ENCODE data around the gene C1orf122. TPM values are rescaled to one million over a fixed set of nuclear protein-coding genes. Genes with fewer than 3 reads are reported as not detected.

Gene C1orf122
- total and polyA plus RNA-seq, 10 of the 15 experiments (the other 5 are each of a cell fraction or from before 2014, with no cell fraction given) = 1.6 to 35.8 (median 14.8) TPM

DNA sequence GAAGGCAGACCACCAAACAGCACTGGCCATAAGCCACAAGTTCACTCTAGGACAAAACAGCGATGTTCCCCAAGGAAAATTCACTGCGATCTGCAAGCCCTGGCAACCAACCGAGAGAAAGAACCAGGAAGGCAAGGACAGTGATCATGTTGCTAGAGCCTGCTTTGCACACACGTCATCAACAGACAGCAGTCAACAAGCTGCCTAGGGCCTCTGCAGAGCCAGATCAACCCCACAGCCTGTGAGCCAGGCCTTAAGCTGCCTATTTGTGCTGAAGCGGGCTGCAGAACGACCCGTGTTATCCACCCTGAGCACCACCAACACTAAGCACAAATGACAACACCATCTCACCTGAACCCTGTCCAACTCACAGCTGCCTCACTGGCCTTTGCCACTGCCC lies 6.7 kb downstream of the C1orf122 start (continued):
- no peak for TF ChIP-seq ELK1 (IDR thresholded peaks at IDR 0.05; ENCODE audit: low read depth, low read length)
- no peak for TF ChIP-seq NR2C2 (IDR thresholded peaks at IDR 0.05; ENCODE audit: borderline replicate concordance, control insufficient read depth, insufficient read length, low read depth)

DNA sequence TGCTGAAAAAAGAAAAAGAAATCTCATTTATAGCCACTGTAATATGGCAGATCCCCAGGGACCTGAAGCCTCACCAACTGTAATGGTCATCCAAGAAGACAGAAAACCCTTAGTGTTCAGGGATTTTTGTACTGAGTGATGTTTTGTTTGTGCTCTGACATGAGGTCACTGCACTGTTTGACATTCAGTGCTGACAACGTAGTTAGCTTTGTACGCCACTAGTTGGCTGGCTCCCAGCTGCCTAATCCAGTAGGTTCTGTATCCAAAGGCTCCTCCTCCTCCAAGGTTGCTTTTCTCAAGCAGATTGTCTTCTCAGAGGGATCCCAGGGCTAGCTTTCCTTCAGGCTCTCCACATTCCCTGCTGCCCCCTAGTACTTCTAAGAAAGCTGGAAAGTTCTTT lies 9.9 kb downstream of the C1orf122 start:
- Histone ChIP-seq H3K9me3 (replicated peaks; ENCODE audit: control insufficient read depth, insufficient read depth, low read length) (no peaks in the 10 kb centered on the region), H3K9ac (ENCODE audit: control insufficient read depth, insufficient read depth, low read length) (no peak overlapping the region), H3K4me3 (no peak overlapping the region), H3K36me3 (ENCODE audit: control insufficient read depth in 2 of 2, insufficient read depth in 2 of 2, low read length in 1 of 2) (peaks cover 20 to 21% of the 10 kb centered on the region in 2 experiments), H3K4me2 (ENCODE audit: control insufficient read depth, insufficient read depth) (no peak overlapping the region), H3K4me1 (ENCODE audit: control insufficient read depth, insufficient read depth, low read length) (peaks cover 7% of the 10 kb centered on the region; the same call in 1 of the 2 replicates), H3K27ac (ENCODE audit: control insufficient read depth, insufficient read depth) (no peak overlapping the region), H4K20me1 (ENCODE audit: control insufficient read depth, insufficient read depth) (no peaks in the 10 kb centered on the region), H2AFZ (ENCODE audit: control insufficient read depth, low read depth, low read length) (no peak overlapping the region), H3K27me3 (replicated peaks in 1 of 2; ENCODE audit: control insufficient read depth in 2 of 2, insufficient read depth in 2 of 2, low read length in 1 of 2) (no peaks in the 10 kb centered on the region), H3K79me2 (ENCODE audit: control insufficient read depth, insufficient read depth, low read length) (no peaks in the 10 kb centered on the region)
- BruUV-seq (replicated peaks) = no TSS peak
- ChIA-PET POLR2A (interaction anchor here (1.4 kb wide), 1 partner anchor 42 kb away, joined by 4 read pairs; the partner anchor contains the start of gene MTF1), SMC1A (ENCODE audit: uncharacterized antibody, unreplicated experiment) (interaction anchor here (0.6 to 1.7 kb wide), 5 partner anchors 9 to 202 kb away, joined by 3 to 4 read pairs (median 3); partner anchors contain the start of genes C1orf122 and YRDC), CTCF (interaction anchor here (1.0 to 4.2 kb wide), 2 partner anchors 42 to 45 kb away, joined by 3 to 9 read pairs; partner anchors contain the start of gene MTF1), RAD21 (ENCODE audit: unreplicated experiment) (interaction anchor here (1.2 kb wide), 1 partner anchor 42 kb away, joined by 3 read pairs; the partner anchor contains the start of gene MTF1)
- in situ Hi-C loops (cut with MboI) (no loop called here), intact Hi-C loops (cut with micrococcal nuclease; ENCODE audit: unreplicated experiment) (no loop called here)
- no peak for ATAC-seq
- no peak for FAIRE-seq
- DNase-seq (ENCODE audit: low read depth, low spot score) = no peak
- 96% methylated on average over 2 of the region's 2 CpGs for WGBS (ENCODE audit: insufficient coverage, insufficient replicate concordance, low lambda C conversion rate, missing lambda C conversion rate)
- TF ChIP-seq ETV6 (conservative IDR thresholded peaks at IDR 0.05 in 1 of 2, IDR thresholded peaks at IDR 0.05 in 1 of 2; ENCODE audit: borderline replicate concordance in 1 of 2, low read depth in 1 of 2) = no peak
- TF ChIP-seq FOXM1 (IDR thresholded peaks at IDR 0.05; ENCODE audit: low read depth, low read length) = no peak
- TF ChIP-seq SREBF2 (IDR thresholded peaks at IDR 0.05; ENCODE audit: low read length) = no peak
- TF ChIP-seq NFIC (IDR thresholded peaks at IDR 0.05; ENCODE audit: low read depth, low read length) = no peak
- TF ChIP-seq ELK1 (IDR thresholded peaks at IDR 0.05; ENCODE audit: low read depth, low read length) = no peak
- TF ChIP-seq HDGF (IDR thresholded peaks at IDR 0.05) = no peak
- no peak for TF ChIP-seq ZNF384 (IDR thresholded peaks at IDR 0.05; ENCODE audit: borderline replicate concordance, low read depth, low read length)
- TF ChIP-seq SIX5 (IDR thresholded peaks at IDR 0.05; ENCODE audit: low read depth, low read length, severe bottlenecking) = no peak
- TF ChIP-seq, protein P1, sequence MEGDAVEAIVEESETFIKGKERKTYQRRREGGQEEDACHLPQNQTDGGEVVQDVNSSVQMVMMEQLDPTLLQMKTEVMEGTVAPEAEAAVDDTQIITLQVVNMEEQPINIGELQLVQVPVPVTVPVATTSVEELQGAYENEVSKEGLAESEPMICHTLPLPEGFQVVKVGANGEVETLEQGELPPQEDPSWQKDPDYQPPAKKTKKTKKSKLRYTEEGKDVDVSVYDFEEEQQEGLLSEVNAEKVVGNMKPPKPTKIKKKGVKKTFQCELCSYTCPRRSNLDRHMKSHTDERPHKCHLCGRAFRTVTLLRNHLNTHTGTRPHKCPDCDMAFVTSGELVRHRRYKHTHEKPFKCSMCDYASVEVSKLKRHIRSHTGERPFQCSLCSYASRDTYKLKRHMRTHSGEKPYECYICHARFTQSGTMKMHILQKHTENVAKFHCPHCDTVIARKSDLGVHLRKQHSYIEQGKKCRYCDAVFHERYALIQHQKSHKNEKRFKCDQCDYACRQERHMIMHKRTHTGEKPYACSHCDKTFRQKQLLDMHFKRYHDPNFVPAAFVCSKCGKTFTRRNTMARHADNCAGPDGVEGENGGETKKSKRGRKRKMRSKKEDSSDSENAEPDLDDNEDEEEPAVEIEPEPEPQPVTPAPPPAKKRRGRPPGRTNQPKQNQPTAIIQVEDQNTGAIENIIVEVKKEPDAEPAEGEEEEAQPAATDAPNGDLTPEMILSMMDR (IDR thresholded peaks at IDR 0.05 in 2 of 3, conservative IDR thresholded peaks at IDR 0.05 in 1 of 3; ENCODE audit: control insufficient read depth in 2 of 3, extremely low read depth in 1 of 3, insufficient read depth in 1 of 3, low read depth in 3 of 3, low read length in 3 of 3) = no peak
